Measurements from ENCODE around the gene CLIC4.
"Not testable (repeated sequence)": the region's sequence is repeated elsewhere in the genome, so short reads cannot be mapped to it uniquely, and the experiment has no call there.

The CLIC4 gene

GRCh38 chr1:24888971-24889676 lies 143.9 kb downstream of the CLIC4 start:
- H3K9me3 ChIP-seq (ENCODE audit: insufficient read depth, low read length) = no peaks in the 10 kb centered on the region

GRCh38 chr1:24890887-24891286 lies 145.6 kb downstream of the CLIC4 start:
- Histone ChIP-seq H3K36me3 (replicated peaks; ENCODE audit: low read depth, low read length) (no peaks in the 10 kb centered on the region), H3K9me3 (ENCODE audit: insufficient read depth, low read length) (no peaks in the 10 kb centered on the region), H3K27ac (ENCODE audit: low read length) (no peak overlapping the region; the same call in 1 of the 2 replicates), H3K4me1 (ENCODE audit: low read length) (peaks cover 20% of the 10 kb centered on the region), H2AFZ (ENCODE audit: low read depth, low read length) (no peak overlapping the region), H3K79me2 (ENCODE audit: low read length) (no peaks in the 10 kb centered on the region), H3K9ac (ENCODE audit: low read length) (no peak overlapping the region), H3K4me3 (ENCODE audit: low read length) (no peak overlapping the region), H3K27me3 (ENCODE audit: low read depth, low read length) (no peaks in the 10 kb centered on the region), H3K4me2 (ENCODE audit: low read length) (peak overlapping the region; percentile 36), H4K20me1 (ENCODE audit: insufficient read depth, low read length) (no peaks in the 10 kb centered on the region)
- no peak for TF ChIP-seq EZH2phosphoT487 (IDR thresholded peaks at IDR 0.05; ENCODE audit: low read depth)
- TF ChIP-seq, protein P1, sequence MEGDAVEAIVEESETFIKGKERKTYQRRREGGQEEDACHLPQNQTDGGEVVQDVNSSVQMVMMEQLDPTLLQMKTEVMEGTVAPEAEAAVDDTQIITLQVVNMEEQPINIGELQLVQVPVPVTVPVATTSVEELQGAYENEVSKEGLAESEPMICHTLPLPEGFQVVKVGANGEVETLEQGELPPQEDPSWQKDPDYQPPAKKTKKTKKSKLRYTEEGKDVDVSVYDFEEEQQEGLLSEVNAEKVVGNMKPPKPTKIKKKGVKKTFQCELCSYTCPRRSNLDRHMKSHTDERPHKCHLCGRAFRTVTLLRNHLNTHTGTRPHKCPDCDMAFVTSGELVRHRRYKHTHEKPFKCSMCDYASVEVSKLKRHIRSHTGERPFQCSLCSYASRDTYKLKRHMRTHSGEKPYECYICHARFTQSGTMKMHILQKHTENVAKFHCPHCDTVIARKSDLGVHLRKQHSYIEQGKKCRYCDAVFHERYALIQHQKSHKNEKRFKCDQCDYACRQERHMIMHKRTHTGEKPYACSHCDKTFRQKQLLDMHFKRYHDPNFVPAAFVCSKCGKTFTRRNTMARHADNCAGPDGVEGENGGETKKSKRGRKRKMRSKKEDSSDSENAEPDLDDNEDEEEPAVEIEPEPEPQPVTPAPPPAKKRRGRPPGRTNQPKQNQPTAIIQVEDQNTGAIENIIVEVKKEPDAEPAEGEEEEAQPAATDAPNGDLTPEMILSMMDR (IDR thresholded peaks at IDR 0.05; ENCODE audit: low read depth, low read length) = no peak

More at GRCh38 chr1:24888971-24889676, 143.9 kb downstream of the CLIC4 start:
- peaks cover 15% of the 10 kb centered on the region for H3K4me1 ChIP-seq (ENCODE audit: low read length)
- H3K4me3 ChIP-seq (ENCODE audit: low read length) = no peak overlapping the region
- H3K9ac ChIP-seq (ENCODE audit: low read length) = no peak overlapping the region
- no peak overlapping the region for H2AFZ ChIP-seq (ENCODE audit: low read depth, low read length)
- no peaks in the 10 kb centered on the region for H3K27me3 ChIP-seq (ENCODE audit: low read depth, low read length)
- TF ChIP-seq EZH2phosphoT487 (IDR thresholded peaks at IDR 0.05; ENCODE audit: low read depth) = no peak
- TF ChIP-seq, protein P1 (IDR thresholded peaks at IDR 0.05; ENCODE audit: low read depth, low read length) = no peak
- H3K79me2 ChIP-seq (ENCODE audit: low read length) = no peaks in the 10 kb centered on the region
- no peak overlapping the region for H3K4me2 ChIP-seq (ENCODE audit: low read length)
- no peak overlapping the region for H3K27ac ChIP-seq (ENCODE audit: low read length)
- H3K36me3 ChIP-seq (replicated peaks; ENCODE audit: low read depth, low read length) = no peaks in the 10 kb centered on the region
- H4K20me1 ChIP-seq (ENCODE audit: insufficient read depth, low read length) = no peaks in the 10 kb centered on the region

DNA sequence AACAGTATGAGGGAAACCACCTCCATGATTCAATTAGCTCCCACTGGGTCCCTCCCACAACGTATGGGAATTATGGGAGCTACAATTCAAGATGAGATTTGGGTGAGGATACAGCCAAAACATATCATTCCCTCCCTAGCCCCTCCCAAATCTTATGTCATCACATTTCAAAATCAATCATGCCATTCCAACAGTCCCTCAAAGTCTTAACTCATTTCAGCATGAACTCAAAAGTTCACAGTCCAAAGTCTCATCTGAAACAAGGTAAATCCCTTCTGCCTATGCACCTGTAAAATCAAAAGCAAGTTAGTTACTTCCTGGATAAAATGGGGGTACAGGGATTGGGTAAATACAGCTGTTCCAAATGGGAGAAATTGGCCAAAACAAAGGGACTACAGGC lies 146.1 kb downstream of the CLIC4 start:
- not testable (repeated sequence) for H3K4me2 ChIP-seq (ENCODE audit: low read length); H3K27ac ChIP-seq (ENCODE audit: low read length); H2AFZ ChIP-seq (ENCODE audit: low read depth, low read length); H3K36me3 ChIP-seq (replicated peaks; ENCODE audit: low read depth, low read length); H4K20me1 ChIP-seq (ENCODE audit: insufficient read depth, low read length); H3K4me3 ChIP-seq (ENCODE audit: low read length); H3K27me3 ChIP-seq (ENCODE audit: low read depth, low read length); H3K9ac ChIP-seq (ENCODE audit: low read length); H3K9me3 ChIP-seq (ENCODE audit: insufficient read depth, low read length); H3K79me2 ChIP-seq (ENCODE audit: low read length)
- H3K4me1 ChIP-seq (ENCODE audit: low read length) = peaks cover 20% of the 10 kb centered on the region

DNA sequence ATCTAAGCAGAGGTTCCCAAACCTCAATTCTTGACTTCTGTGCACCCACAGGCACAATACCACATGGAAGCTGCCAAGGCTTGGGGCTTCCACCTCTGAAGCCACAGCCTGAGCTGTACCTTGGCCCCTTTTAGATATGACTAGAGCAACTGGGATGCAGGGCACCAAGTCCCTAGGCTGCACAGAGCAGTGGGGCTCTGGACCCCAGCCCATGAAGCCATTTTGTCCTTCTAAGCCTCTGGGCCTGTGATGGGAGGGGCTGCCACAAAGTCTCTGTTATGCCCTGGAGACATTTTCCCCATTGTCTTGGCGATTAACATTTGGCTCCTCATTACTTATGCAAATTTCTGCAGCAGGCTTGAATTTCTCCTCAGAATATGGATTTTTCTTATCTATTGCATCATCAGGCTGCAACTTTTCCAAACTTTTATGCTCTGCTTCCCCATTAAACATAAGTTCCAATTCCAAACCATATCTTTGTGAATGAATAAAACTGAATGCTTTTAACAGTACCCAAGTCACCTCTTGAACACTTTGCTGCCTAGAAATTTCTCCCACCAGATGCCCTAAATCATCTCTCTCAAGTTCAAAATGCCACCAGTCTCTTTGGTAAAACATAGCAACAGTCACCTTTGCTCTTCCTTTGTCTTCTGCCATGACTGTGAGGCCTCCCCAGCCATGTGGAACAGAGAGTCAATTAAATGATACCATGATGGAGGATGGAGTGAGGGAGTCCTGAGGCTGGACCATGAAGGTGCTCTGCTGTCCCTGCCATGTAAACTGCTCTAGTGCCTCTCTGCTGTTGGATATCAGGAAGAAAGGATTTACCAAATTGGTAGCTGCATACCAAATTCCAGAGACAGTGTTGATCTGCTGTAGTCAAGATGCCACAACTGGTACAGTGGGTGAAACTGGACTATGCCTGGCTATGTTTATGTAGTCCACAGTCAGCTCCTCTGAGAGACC lies 147.2 kb downstream of the CLIC4 start:
- Histone ChIP-seq H3K4me2 (ENCODE audit: low read length) (no peak overlapping the region), H3K4me1 (ENCODE audit: low read length) (peaks cover 20% of the 10 kb centered on the region), H3K9me3 (ENCODE audit: insufficient read depth, low read length) (no peaks in the 10 kb centered on the region), H3K79me2 (ENCODE audit: low read length) (no peaks in the 10 kb centered on the region), H2AFZ (ENCODE audit: low read depth, low read length) (no peak overlapping the region), H3K27me3 (ENCODE audit: low read depth, low read length) (no peaks in the 10 kb centered on the region), H3K9ac (ENCODE audit: low read length) (no peak overlapping the region), H3K27ac (ENCODE audit: low read length) (no peak overlapping the region), H4K20me1 (ENCODE audit: insufficient read depth, low read length) (no peaks in the 10 kb centered on the region), H3K4me3 (ENCODE audit: low read length) (no peak overlapping the region), H3K36me3 (replicated peaks; ENCODE audit: low read depth, low read length) (no peaks in the 10 kb centered on the region)
- TF ChIP-seq, protein P1 (IDR thresholded peaks at IDR 0.05; ENCODE audit: low read depth, low read length) = no peak
- TF ChIP-seq EZH2phosphoT487 (IDR thresholded peaks at IDR 0.05; ENCODE audit: low read depth) = no peak

Data from OCI-LY3 (cell line).